K562 (cell line): ENCODE measurements around the gene LIX1L. TPM values are rescaled to one million over a fixed set of nuclear protein-coding genes. Genes with fewer than 3 reads are reported as not detected.

Experiments
- ATAC-seq: fragments of 200-7000 bp; cut with Tn5 transposase; 3 replicates; pipeline ENCODE4 v1.9.1; 2020; ENCODE audit warnings: moderate library complexity
- BruUV-seq: library from RNA; stranded (reverse); fragments of 400-500 nt; replicated peaks from 2 replicates; lab custom pipeline; 2021; lab: Mats Ljungman, UMichigan
- CTCF ChIA-PET: fragments of 300-600 bp; formaldehyde crosslinking; extraction: SDS; loops from one replicate; lab custom pipeline; 2021; ENCODE audit warnings: low intra/inter-chr PET ratio; lab: Yijun Ruan, JAX
- POLR2A ChIA-PET: fragments of 300-600, 350-650 bp; sonication (Branson Sonifier 250); formaldehyde crosslinking; extraction: SDS; loops from one replicate; lab custom pipeline; 2021; ENCODE audit warnings: antibody characterized with exemption, inconsistent platforms; lab: Yijun Ruan, JAX
- DNase-seq, 4 experiments: peaks; one replicate each; pipeline versions ENCODE4 v3.0.0 to v3.0.0-alpha.2; 2011 to 2018; ENCODE audit warnings: low spot score in 3 of 4, mixed read lengths in 3 of 4; ENCODE audit errors: extremely low read depth in 1 of 4
- FAIRE-seq: peaks from 2 replicates; lab custom pipeline; 2011; peaks lifted over from hg19 to GRCh38; lab: Jason Lieb, UNC
- H2AFZ ChIP-seq: 2 replicates; pipeline ENCODE4 v1.6.0; 2011; ENCODE audit warnings: low read depth, low read length, control low read depth, inconsistent platforms
- H3K27ac ChIP-seq: fragments of 200-600 bp; 3 replicates; pipeline ENCODE4 v1.8.0; 2011; ENCODE audit warnings: low read depth, mild to moderate bottlenecking, control low read depth, inconsistent platforms, low read length, moderate library complexity, mixed read lengths; ENCODE audit errors: extremely low read depth
- H3K27me3 ChIP-seq, 2 experiments: fragments of 300-600 bp in 1 of 2; 2 replicates in 1 of 2; 3 replicates in 1 of 2; pipeline versions ENCODE4 v1.6.0 to v1.8.0; 2011; ENCODE audit warnings: inconsistent platforms in 2 of 2, low read length in 2 of 2, mild to moderate bottlenecking in 1 of 2, mixed read lengths in 1 of 2, moderate library complexity in 1 of 2; ENCODE audit not compliant: control insufficient read depth in 2 of 2, insufficient read depth in 2 of 2
- H3K36me3 ChIP-seq: fragments of 300-600 bp; 3 replicates; pipeline ENCODE4 v1.8.0; 2011; ENCODE audit warnings: mild to moderate bottlenecking, low read length, inconsistent platforms; ENCODE audit not compliant: control insufficient read depth, insufficient read depth
- H3K4me1 ChIP-seq, 2 experiments: fragments of 200-600 bp in 1 of 2; replicated peaks in 1 of 2; 2 replicates in 1 of 2; 3 replicates in 1 of 2; pipeline versions ENCODE4 v1.5.1 to v1.8.0; 2011; ENCODE audit warnings: inconsistent platforms in 2 of 2, low read length in 2 of 2, mild to moderate bottlenecking in 1 of 2, mixed read lengths in 1 of 2, moderate library complexity in 1 of 2; ENCODE audit not compliant: control insufficient read depth in 2 of 2, insufficient read depth in 2 of 2
- H3K4me2 ChIP-seq: 2 replicates; pipeline ENCODE4 v1.6.1; 2011; ENCODE audit warnings: low read length, control low read depth, inconsistent platforms, mixed read lengths; ENCODE audit not compliant: insufficient read depth
- H3K4me3 ChIP-seq: fragments of 200-600 bp; sonication (generic), shearing (Covaris generic); 2 replicates; pipeline ENCODE4 v1.5.1; 2016; ENCODE audit warnings: control low read depth, inconsistent platforms
- H3K79me2 ChIP-seq: fragments of 200-600 bp; 3 replicates; pipeline ENCODE4 v1.8.0; 2011; ENCODE audit warnings: low read length, inconsistent platforms; ENCODE audit not compliant: control insufficient read depth, insufficient read depth
- H3K9ac ChIP-seq, 2 experiments: 2 replicates each; pipeline versions ENCODE4 v1.6.0 to v1.6.1; 2011; ENCODE audit warnings: low read depth in 2 of 2, low read length in 2 of 2, control low read depth in 1 of 2, inconsistent platforms in 1 of 2, mild to moderate bottlenecking in 1 of 2, mixed read lengths in 1 of 2; ENCODE audit not compliant: insufficient read depth in 1 of 2
- H3K9me1 ChIP-seq: one replicate; pipeline ENCODE4 v1.6.0; 2011; ENCODE audit warnings: inconsistent platforms, mild to moderate bottlenecking, low read length, moderate library complexity; ENCODE audit not compliant: control insufficient read depth, insufficient read depth
- H3K9me3 ChIP-seq: replicated peaks from 2 replicates; pipeline ENCODE4 v1.5.1; 2011; ENCODE audit warnings: low read depth, low read length, inconsistent platforms; ENCODE audit not compliant: control insufficient read depth, insufficient read depth
- H4K20me1 ChIP-seq: replicated peaks from 2 replicates; pipeline ENCODE4 v1.6.1; 2011; ENCODE audit warnings: low read length, inconsistent platforms, mixed read lengths; ENCODE audit not compliant: control insufficient read depth, insufficient read depth
- ARID3B ChIP-seq: fragments of 250-450 bp; sonication (Bioruptor Pico); IDR thresholded peaks from 2 replicates; pipeline ENCODE4 v1.4.0; 2020; ENCODE audit warnings: borderline replicate concordance
- CBX5 ChIP-seq: IDR thresholded peaks from 2 replicates; pipeline ENCODE4 v1.6.1; 2014; ENCODE audit warnings: low read depth, borderline replicate concordance
- ESRRB ChIP-seq: fragments of 250-450 bp; sonication (Bioruptor Pico); IDR thresholded peaks from 2 replicates; pipeline ENCODE4 v1.5.0; 2020; ENCODE audit warnings: mild to moderate bottlenecking, moderate library complexity, borderline replicate concordance
- FOXP4 ChIP-seq: sonication (generic); formaldehyde crosslinking; IDR thresholded peaks from 2 replicates; pipeline ENCODE4 v1.8.0; 2022; ENCODE audit warnings: mild to moderate bottlenecking, missing genetic modification reagents, borderline replicate concordance
- JUND ChIP-seq, 2 experiments: IDR thresholded peaks; 2 replicates in 1 of 2; 3 replicates in 1 of 2; pipeline ENCODE4 v1.6.1; 2011; ENCODE audit warnings: borderline replicate concordance in 2 of 2, low read depth in 2 of 2, low read length in 2 of 2, improper control_type of control experiment in 1 of 2, missing biosample characterization in 1 of 2, missing genetic modification characterization in 1 of 2, missing genetic modification reagents in 1 of 2
- PHF20 ChIP-seq: fragments of 450-650 bp; IDR thresholded peaks from 2 replicates; pipeline ENCODE4 v1.6.1; 2018; ENCODE audit not compliant: partially characterized antibody
- RBM14 ChIP-seq: fragments of 200-400 bp; formaldehyde crosslinking; IDR thresholded peaks from 2 replicates; pipeline ENCODE4 v1.6.1; 2018; ENCODE audit warnings: low read depth, mild to moderate bottlenecking, low read length, moderate library complexity, borderline replicate concordance; ENCODE audit not compliant: insufficient read depth
- RFX1 ChIP-seq: fragments of 450-650 bp; IDR thresholded peaks from 2 replicates; pipeline ENCODE4 v1.6.1; 2016; ENCODE audit warnings: mild to moderate bottlenecking, moderate library complexity
- SAFB2 ChIP-seq: fragments of 200-400 bp; formaldehyde crosslinking; IDR thresholded peaks from 2 replicates; pipeline ENCODE4 v1.6.1; 2018; ENCODE audit warnings: borderline replicate concordance, low read length, low read depth, moderate library complexity; ENCODE audit not compliant: severe bottlenecking
- SMARCB1 ChIP-seq: IDR thresholded peaks from 2 replicates; pipeline ENCODE4 v1.6.1; 2011; ENCODE audit warnings: improper control_type of control experiment, low read depth; ENCODE audit not compliant: insufficient read length
- ZNF134 ChIP-seq: fragments of 250-450 bp; sonication (Bioruptor Pico); conservative IDR thresholded peaks from 2 replicates; pipeline ENCODE4 v1.4.0; 2020
- ZNF583 ChIP-seq: fragments of 250-450 bp; sonication (Bioruptor Pico); IDR thresholded peaks from 2 replicates; pipeline ENCODE4 v1.4.0; 2020
- WGBS: fragments of 100-300 bp; shearing (Covaris generic); methylation state at CpG from one replicate; pipeline ENCODE4 v1.1.6; 2016; ENCODE audit warnings: low coverage, mixed read lengths; ENCODE audit not compliant: insufficient coverage; ENCODE audit errors: missing lambda C conversion rate; 5-methylcytosine and 5-hydroxymethylcytosine counted together
- in situ Hi-C: fragments of 300-500 bp; cut with MboI; formaldehyde crosslinking; loops from 4 replicates; pipeline ENCODE4 v1.15.0; 2018; ENCODE audit warnings: inconsistent platforms, mixed read lengths
- intact Hi-C: fragments of 100-400 bp; cut with micrococcal nuclease; formaldehyde crosslinking; loops from 2 replicates; pipeline ENCODE4 v1.14.2; 2022
- polyA plus RNA-seq, 8 experiments: library from polyadenylated mRNA; depleted of rRNA in 4 of 8; stranded (reverse) in 5 of 8; unstranded in 3 of 8; fragments of >200 nt; fragmentation: Nextera tagmentation in 2 of 8; fragmentation: Illumina TruSeq in 1 of 8; extraction: Ambion mirVana in 2 of 8; extraction: Trizol in 1 of 8; gene quantifications; 2 replicates each; pipeline versions ENCODE4 v1.2.1 to v1.2.3, GENCODE V29; 2011 to 2014; ENCODE audit warnings: inconsistent platforms in 1 of 8, missing spikeins in 1 of 8
- total RNA-seq, 7 experiments: library from RNA; depleted of rRNA in 6 of 7; stranded (reverse); fragments of >200 nt in 6 of 7; fragmentation: Illumina TruSeq in 2 of 7; extraction: Trizol in 2 of 7; gene quantifications; 2 replicates each; pipeline versions ENCODE4 v1.2.1 to v1.2.3, GENCODE V29; 2011 to 2021; ENCODE audit warnings: low replicate concordance in 1 of 7

Gene LIX1L
- total and polyA plus RNA-seq, 9 of the 15 experiments (the other 6 are each of a cell fraction or from before 2014, with no cell fraction given): 4.6 to 26.5 (median 12.5) TPM

- TF ChIP-seq SMARCB1 (peak; percentile 34), JUND (IDR thresholded peaks at IDR 0.05; ENCODE audit: borderline replicate concordance, low read depth, low read length) (no peak; the same call in none of the 2 replicates), JUND (tag; IDR thresholded peaks at IDR 0.05; ENCODE audit: borderline replicate concordance, low read depth, low read length) (no peak), ARID3B (CRISPR knock-in tag) (no peak), RBM14 (no peak)
Observed at GRCh38 chr1:145964328-145965118, 6.7 kb upstream of the LIX1L start, which contains the start of the genes ANKRD34A and POLR3GL (continued).

- DNase-seq (no peak), FAIRE-seq (peak; percentile 37), ATAC-seq (no peak)
- POLR2A ChIA-PET: interaction anchor here (0.6 to 4.0 kb wide), 15 partner anchors 9 to 118 kb away, joined by 3 to 50 read pairs (median 5); partner anchors contain the start of genes NUDT17, PEX11B, RBM8A and TXNIP
- peak overlapping the region; percentile 88 to 91; a peak in 3 of 4 replicates for H3K9ac ChIP-seq
- H3K9me1 ChIP-seq: no peaks in the 10 kb centered on the region
- BruUV-seq: no TSS peak
- H2AFZ ChIP-seq: peak overlapping the region; percentile 94
- H3K9me3 ChIP-seq: peaks cover 5% of the 10 kb centered on the region; the same call in 1 of the 2 replicates
- CTCF ChIA-PET: interaction anchor here (0.5 to 0.7 kb wide), 2 partner anchors 12 to 72 kb away, joined by 3 read pairs; no protein-coding TSS in a partner anchor
- peaks cover 24% of the 10 kb centered on the region for H3K79me2 ChIP-seq
- H3K4me1 ChIP-seq: peaks cover 25 to 36% of the 10 kb centered on the region in 2 experiments; a peak in 4 of 5 replicates
- 12% methylated on average over 5 of the region's 5 CpGs for WGBS
- H3K27ac ChIP-seq: peak overlapping the region; percentile 87
- H3K27me3 ChIP-seq: no peaks in the 10 kb centered on the region; a peak in 1 of 5 replicates
- H3K36me3 ChIP-seq: no peaks in the 10 kb centered on the region
- peak overlapping the region; percentile 63 for H3K4me3 ChIP-seq
- peak overlapping the region; percentile 86 for H3K4me2 ChIP-seq
- in situ Hi-C loops (no loop called here), intact Hi-C loops (loop anchor here (1.0 kb wide), 1 partner anchor 16 kb away; no protein-coding TSS in a partner anchor)
- no peaks in the 10 kb centered on the region for H4K20me1 ChIP-seq
- TF ChIP-seq PHF20 (no peak), FOXP4 (CRISPR knock-in tag) (no peak), RFX1 (peak; percentile 90), ZNF134 (CRISPR knock-in tag) (no peak), ESRRB (CRISPR knock-in tag) (no peak), ZNF583 (CRISPR knock-in tag) (no peak), SAFB2 (no peak), CBX5 (no peak)
Observed at GRCh38 chr1:145963265-145964019, 5.6 kb upstream of the LIX1L start.
